GF-D8 (cell line): ENCODE data around the gene TMBIM1.
A peak's percentile ranks its signal among the peaks of the same experiment; 100 is the strongest.
"Not testable (repeated sequence)": the region's sequence is repeated elsewhere in the genome, so short reads cannot be mapped to it uniquely, and the experiment has no call there.

Experiments used
- DNase-seq: peaks from one replicate; lab custom pipeline; 2025; lab: John Stamatoyannopoulos, UW

TMBIM1 gene

DNA sequence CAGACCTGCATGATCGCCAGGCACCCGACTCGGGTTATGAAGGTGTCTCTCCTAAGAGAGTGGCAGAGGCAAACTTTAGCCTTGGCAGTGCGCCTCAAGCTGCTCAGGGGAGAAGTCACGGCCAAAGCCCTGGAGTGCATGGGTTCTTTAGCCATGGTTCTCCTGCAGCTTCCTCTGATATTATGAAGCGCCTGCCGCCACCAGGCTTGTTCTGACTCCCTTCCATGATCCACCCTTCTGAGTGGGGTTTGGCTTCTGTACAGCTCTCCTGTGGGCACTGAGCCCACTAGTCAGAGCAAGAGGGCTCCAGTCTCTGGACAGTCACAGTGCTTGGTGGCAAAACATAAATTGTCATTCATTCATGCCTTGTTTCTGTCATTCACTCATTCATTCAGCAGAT, 25.9 kb upstream of the TMBIM1 start:
- DNase-seq, result no peak

- DNase-seq, result no peak
Observed at GRCh38 chr2:218317835-218318234, 25.5 kb upstream of the TMBIM1 start.

GRCh38 chr2:218317303-218317630, 25.0 kb upstream of the TMBIM1 start:
- no peak for DNase-seq

- no peak for DNase-seq
Observed at GRCh38 chr2:218315397-218315796, 23.1 kb upstream of the TMBIM1 start.

DNA sequence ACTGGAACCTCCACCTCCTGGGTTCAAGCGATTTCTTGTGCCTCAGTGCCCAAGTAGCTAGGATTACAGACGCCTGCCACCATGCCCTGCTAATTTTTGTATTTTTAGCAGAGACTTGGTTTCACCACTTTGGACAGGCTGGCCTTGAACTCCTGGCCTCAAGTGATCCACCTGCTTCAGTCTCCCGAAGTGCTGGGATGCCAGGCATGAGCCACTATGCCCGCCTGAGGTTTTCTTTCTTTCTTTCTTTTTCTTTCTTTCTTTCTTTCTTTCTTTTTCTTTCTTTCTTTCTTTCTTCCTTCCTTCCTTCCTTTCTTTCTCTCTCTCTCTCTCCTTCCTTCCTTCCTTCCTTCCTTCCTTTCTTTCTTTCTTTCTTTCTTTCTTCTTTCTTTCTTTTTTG, 22.5 kb upstream of the TMBIM1 start:
- not testable (repeated sequence) for DNase-seq

DNA sequence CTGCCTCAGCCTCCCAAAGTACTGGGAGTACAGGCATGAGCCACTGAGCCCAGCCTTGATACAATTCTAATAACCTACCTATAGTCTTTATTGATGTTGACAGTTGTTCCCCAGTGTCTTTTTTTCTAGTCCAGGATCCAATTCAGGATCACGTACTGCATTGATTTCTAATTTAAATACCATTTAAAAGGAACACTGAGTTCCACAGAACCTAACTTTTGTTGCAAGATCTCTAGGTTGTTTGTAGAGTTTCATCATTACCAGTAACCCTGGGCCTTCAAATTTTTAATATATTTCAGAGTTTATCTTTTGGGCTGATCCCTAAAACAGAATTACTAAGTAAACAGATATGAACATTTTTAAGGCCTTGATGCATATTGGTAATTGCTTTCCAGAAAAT, 21.1 kb upstream of the TMBIM1 start:
- DNase-seq, result no peak

GRCh38 chr2:218312267-218312756, 20.0 kb upstream of the TMBIM1 start:
- no peak for DNase-seq

GRCh38 chr2:218311541-218312266, 19.4 kb upstream of the TMBIM1 start:
- DNase-seq, result not testable (repeated sequence)

- no peak for DNase-seq
Observed at GRCh38 chr2:218310853-218311540, 18.7 kb upstream of the TMBIM1 start.

DNA sequence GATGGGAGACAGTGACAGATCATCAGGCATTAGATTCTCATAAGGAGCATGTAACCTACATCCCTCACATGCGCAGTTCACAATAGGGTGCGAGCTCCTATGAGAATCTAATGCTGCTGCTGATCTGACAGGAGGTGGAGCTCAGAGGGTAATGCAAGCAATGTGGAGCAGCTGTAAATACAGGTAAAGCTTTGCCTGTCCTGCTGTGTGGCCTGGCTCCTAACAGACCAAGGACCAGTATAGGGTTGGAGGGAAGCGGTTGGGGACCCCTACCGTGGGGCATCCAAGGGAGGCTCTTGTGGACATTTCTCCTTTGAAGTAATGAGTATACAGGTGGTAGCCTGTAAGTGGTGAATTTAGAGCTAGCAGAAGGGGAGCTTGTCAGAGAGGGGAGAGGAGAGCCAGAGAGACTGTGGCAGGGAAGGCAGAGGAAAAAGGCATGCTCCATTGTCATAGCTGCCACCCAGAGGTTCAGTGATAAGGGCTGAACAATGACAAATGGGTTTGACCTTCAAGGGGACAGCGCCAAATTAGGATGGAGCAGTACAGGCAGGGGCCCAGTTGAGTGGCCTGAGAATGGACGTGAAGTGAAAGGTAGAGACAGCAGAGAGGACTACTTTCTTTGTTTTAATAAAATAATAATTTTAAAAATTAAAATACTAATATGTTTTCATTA, 15.2 kb upstream of the TMBIM1 start:
- DNase-seq, result no peak

GRCh38 chr2:218306184-218306920, 14.0 kb upstream of the TMBIM1 start:
- no peak for DNase-seq

- no peak for DNase-seq
Observed at GRCh38 chr2:218305383-218305782, 13.1 kb upstream of the TMBIM1 start.

GRCh38 chr2:218301176-218301819, 9.0 kb upstream of the TMBIM1 start:
- peak; percentile 76 for DNase-seq

- DNase-seq, result no peak
Observed at GRCh38 chr2:218300141-218300540, 7.8 kb upstream of the TMBIM1 start.

- DNase-seq, result no peak
Observed at GRCh38 chr2:218298314-218298875, 6.1 kb upstream of the TMBIM1 start.

- DNase-seq, result no peak
Observed at GRCh38 chr2:218296847-218297246, 4.5 kb upstream of the TMBIM1 start.

DNA sequence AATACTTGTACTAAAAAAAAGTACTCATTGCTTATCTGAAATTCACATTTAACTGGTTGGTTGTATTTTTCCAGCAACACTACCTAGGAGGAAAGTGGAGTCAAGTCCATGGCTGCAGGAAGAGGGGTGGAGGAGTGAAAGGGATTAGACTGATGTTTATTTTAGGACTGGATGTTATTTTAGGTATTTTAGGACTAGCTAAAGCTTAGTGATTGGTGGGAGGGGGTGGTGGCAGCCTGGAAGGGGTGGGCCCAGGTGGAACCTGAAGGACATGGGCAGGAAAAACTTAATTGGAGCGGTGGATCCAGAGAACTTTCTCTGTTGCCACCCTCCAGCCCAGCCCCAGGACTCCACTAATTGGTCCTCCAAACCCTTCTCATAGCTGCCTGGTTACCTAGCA, 3.9 kb upstream of the TMBIM1 start:
- no peak for DNase-seq

- DNase-seq, result no peak
Observed at GRCh38 chr2:218295029-218295428, 2.7 kb upstream of the TMBIM1 start.

GRCh38 chr2:218294430-218295022, 2.2 kb upstream of the TMBIM1 start:
- no peak for DNase-seq

DNA sequence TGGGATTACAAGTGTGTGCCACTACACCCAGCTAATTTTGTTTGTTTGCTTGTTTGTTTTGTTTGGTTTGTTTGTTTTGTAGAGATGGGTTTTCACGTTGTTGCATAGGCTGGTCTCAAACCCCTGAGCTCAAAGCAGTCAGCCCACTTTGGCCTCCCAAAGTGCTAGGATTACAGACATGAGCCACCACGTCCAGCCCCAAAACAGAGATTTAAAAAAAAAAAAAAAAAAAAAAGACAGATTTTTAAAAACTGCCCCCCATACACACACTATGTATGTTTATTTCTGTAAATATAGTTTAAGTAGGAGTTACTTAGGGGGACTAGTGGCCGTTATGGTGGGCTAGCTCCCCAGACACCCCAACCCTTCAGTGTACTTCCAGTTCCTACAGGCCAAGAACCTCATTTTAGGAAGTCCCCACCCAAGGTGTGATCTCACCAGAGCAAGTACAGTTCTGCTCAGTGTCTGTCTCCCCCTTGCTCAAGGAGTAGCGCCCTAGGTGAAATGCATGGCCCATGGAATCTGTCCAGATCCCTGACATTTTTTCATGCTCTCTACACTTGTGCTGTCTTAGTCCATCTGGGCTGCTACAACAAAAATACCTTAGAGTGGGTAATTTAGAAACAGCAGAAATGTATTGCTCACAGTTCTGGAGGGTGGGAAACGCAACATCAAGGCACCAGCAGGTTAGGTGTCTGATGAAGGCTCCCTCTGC, 1.6 kb upstream of the TMBIM1 start:
- DNase-seq, result no peak
